Measurements from ENCODE around the gene SERINC2. TPM values are rescaled to one million over a fixed set of nuclear protein-coding genes. Genes with fewer than 3 reads are reported as not detected.

The SERINC2 gene
- total RNA-seq, 1 donor: 21.2 TPM

GRCh38 chr1:31444725-31445448 lies 31.9 kb downstream of the SERINC2 start:
- TF ChIP-seq, protein P1, sequence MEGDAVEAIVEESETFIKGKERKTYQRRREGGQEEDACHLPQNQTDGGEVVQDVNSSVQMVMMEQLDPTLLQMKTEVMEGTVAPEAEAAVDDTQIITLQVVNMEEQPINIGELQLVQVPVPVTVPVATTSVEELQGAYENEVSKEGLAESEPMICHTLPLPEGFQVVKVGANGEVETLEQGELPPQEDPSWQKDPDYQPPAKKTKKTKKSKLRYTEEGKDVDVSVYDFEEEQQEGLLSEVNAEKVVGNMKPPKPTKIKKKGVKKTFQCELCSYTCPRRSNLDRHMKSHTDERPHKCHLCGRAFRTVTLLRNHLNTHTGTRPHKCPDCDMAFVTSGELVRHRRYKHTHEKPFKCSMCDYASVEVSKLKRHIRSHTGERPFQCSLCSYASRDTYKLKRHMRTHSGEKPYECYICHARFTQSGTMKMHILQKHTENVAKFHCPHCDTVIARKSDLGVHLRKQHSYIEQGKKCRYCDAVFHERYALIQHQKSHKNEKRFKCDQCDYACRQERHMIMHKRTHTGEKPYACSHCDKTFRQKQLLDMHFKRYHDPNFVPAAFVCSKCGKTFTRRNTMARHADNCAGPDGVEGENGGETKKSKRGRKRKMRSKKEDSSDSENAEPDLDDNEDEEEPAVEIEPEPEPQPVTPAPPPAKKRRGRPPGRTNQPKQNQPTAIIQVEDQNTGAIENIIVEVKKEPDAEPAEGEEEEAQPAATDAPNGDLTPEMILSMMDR (IDR thresholded peaks at IDR 0.05; ENCODE audit: insufficient read depth, low read depth, low read length): no peak

GRCh38 chr1:31445951-31446350 lies 32.9 kb downstream of the SERINC2 start:
- H3K4me3 ChIP-seq (ENCODE audit: low read depth, low read length): no peak overlapping the region
- TF ChIP-seq, protein P1 (IDR thresholded peaks at IDR 0.05; ENCODE audit: insufficient read depth, low read depth, low read length): no peak
- no peak for DNase-seq (ENCODE audit: low read depth)

More at GRCh38 chr1:31444725-31445448, 31.9 kb downstream of the SERINC2 start:
- no peak for DNase-seq (ENCODE audit: low read depth)
- no peak overlapping the region for H3K4me3 ChIP-seq (ENCODE audit: low read depth, low read length)

DNA sequence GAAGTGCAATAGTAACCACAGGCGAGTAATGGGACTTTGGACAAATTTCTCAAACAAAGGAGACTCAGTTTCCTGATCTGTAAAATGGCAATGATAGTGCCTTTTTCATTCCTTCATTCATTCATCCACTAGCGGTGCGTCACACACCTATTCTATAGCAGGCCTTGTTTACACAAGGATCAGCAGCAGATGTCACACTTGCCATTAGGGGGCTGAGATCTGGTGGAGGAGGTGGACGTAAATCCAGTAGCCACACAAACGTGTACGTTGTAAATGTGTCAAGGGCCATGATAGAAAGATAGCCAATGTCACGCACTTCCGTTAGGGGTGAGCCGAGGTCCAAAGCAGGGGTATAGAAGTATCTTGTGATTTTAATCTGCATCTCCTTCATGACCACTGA lies 34.2 kb downstream of the SERINC2 start:
- TF ChIP-seq, protein P1 (IDR thresholded peaks at IDR 0.05; ENCODE audit: insufficient read depth, low read depth, low read length): no peak
- no peak overlapping the region for H3K4me3 ChIP-seq (ENCODE audit: low read depth, low read length)
- peak; percentile 12 for DNase-seq (ENCODE audit: low read depth)

DNA sequence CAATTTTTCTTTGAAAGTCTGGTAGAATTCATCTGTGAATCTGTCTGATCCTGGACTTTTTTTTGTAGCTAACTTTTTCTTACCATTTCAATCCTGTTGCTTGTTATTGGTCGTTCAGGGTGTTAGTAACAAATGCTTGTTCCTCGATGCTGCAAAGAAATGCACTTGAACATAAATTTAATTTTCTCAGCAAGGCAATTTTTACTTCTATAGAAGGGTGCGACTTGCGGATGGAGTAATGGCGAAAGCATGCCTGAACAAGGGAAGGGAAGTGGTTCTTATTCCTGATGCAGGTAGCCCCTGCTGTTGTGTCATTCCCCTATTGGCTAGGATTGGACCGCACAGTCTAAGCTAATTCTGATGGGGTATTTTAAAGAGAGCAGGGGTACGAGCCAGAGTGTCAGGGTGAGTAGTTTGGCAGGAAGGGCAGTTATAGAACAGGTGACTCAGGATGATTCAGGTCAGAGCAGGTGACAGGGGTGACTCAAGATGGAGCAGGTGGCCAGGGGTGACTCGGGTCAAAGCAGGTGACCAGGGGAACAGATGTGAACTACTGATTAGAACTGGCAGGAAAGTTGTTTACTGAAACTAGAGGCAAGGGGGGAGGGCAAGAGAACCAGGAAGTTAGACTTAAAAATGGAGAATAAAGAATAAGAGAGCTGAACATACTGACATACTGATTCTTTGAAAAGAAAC lies 40.5 kb downstream of the SERINC2 start:
- TF ChIP-seq, protein P1 (IDR thresholded peaks at IDR 0.05; ENCODE audit: insufficient read depth, low read depth, low read length): no peak
- H3K4me3 ChIP-seq (ENCODE audit: low read depth, low read length): no peak overlapping the region
- no peak for DNase-seq (ENCODE audit: low read depth)

DNA sequence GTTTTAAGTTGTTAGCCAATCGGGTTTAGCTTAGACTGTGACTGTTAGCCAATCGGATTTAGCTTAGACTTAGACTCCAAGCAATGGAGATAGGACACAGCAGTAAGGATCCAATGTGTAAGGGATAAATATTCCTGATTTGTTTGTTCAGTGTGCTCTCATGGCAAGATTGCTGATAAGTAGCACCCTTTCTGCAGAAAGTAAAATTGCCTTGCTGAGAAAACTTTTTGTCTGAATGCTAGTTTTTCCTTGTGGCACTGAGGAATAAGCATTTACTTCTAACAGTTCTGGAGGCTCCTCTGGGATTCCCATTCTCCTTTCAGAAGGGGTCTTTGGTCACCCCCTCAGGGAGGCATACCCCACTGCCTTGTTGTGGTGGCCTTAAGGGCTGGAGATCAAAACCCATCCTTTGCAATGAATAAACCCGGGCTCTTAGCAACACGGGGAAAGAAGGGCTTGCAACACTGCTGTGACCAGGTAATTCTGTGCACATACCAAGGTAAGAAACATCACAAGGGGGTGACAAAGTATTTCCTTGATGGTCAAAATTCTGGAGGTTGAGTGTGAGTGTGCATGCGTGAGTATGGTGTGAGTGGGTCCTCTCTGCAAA lies 45.4 kb downstream of the SERINC2 start:
- TF ChIP-seq, protein P1 (IDR thresholded peaks at IDR 0.05; ENCODE audit: insufficient read depth, low read depth, low read length): no peak
- H3K4me3 ChIP-seq (ENCODE audit: low read depth, low read length): no peak overlapping the region
- no peak for DNase-seq (ENCODE audit: low read depth)

DNA sequence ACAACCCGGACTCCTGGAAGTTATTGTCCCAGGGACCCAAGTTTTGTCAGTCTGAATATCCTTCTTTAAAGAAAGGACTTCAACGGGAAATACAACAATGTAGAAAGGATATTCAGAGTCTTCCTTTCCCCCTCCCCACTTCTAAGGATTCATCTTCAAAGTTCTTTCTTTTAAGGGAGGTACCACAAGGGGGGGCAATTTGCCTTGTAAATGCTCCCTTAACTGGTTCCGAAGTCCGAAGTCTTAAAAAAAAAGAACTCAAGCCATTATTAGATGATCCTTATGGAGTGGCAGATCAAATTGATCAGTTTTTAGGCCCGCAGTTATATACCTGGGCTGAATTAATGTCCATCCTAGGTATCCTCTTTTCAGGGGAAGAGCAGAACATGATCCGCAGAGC lies 47.0 kb downstream of the SERINC2 start:
- H3K4me3 ChIP-seq (ENCODE audit: low read depth, low read length): no peak overlapping the region
- TF ChIP-seq, protein P1 (IDR thresholded peaks at IDR 0.05; ENCODE audit: insufficient read depth, low read depth, low read length): peak; percentile 36
- peak; percentile 57 for DNase-seq (ENCODE audit: low read depth)
